ENCODE measurements around the gene NFYA. TPM values are rescaled to one million over a fixed set of nuclear protein-coding genes. Genes with fewer than 3 reads are reported as not detected.

The NFYA gene
- total RNA-seq, 1 experiment from 2014 or later, result 34.7 TPM

GRCh38 chr6:41061196-41061726 is 11.5 kb upstream of the NFYA start:
- no TSS peak for BruUV-seq (replicated peaks)
- no peaks in the 10 kb centered on the region for H3K9me3 ChIP-seq (ENCODE audit: control insufficient read depth, insufficient read depth, low read depth, low read length)
- no peaks in the 10 kb centered on the region for H3K27me3 ChIP-seq (ENCODE audit: control insufficient read depth, insufficient read depth, low read length)
- H3K4me1 ChIP-seq (ENCODE audit: control insufficient read depth, insufficient read depth, low read length), result no peaks in the 10 kb centered on the region
- no peak for TF ChIP-seq TCF7L2 (IDR thresholded peaks at IDR 0.05; ENCODE audit: low read depth, low read length)
- TF ChIP-seq SIN3A (IDR thresholded peaks at IDR 0.05; ENCODE audit: borderline replicate concordance, insufficient read depth, low read depth, low read length), result no peak
- TF ChIP-seq POLR2AphosphoS5 (IDR thresholded peaks at IDR 0.05; ENCODE audit: low read depth, low read length), result no peak
- no peak for TF ChIP-seq REST (IDR thresholded peaks at IDR 0.05; ENCODE audit: insufficient read depth in 1 of 2, low read depth in 2 of 2, low read length in 1 of 2)
- no peak for TF ChIP-seq CTCF (IDR thresholded peaks at IDR 0.05)
- ChIA-PET CTCF (no interaction called here), POLR2A (interaction anchor here (0.7 kb wide), 1 partner anchor 79 kb away, joined by 14 read pairs; no protein-coding TSS in a partner anchor)
- H3K36me3 ChIP-seq (ENCODE audit: control insufficient read depth, insufficient read depth, low read length), result peaks cover 7% of the 10 kb centered on the region; the same call in 1 of the 2 replicates
- no peak overlapping the region for H3K4me3 ChIP-seq (ENCODE audit: low read depth in 2 of 2, low read length in 2 of 2)
- no peak for ATAC-seq
- DNase-seq (ENCODE audit: low read depth, low spot score), result no peak
- in situ Hi-C loops (cut with HindIII; ENCODE audit: low pct_unique_long_range_greater_than_20kb, low sequenced_read_pairs), result no loop called here
- intact Hi-C loops (cut with micrococcal nuclease; ENCODE audit: unreplicated experiment), result no loop called here
- no peak overlapping the region for H3K27ac ChIP-seq (ENCODE audit: low read length)

DNA sequence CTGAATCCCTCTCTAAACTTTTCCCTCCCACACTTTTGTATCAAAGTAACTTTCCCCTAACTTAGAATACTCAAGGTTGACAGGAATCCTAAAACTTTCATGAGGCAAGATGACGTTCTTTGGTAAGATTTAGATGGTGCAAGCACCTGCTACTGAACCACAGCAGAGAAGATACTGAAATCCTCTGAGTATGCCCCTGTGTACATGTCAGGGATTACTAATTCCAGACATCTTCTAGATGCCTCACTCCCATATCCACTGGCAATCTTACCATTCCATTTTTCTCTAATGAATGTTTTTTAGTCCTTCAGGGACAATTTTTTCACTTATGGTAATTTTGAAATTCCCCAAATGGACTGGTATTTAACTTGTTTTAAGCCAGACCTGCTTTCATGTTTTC is 10.7 kb upstream of the NFYA start:
- intact Hi-C loops (cut with micrococcal nuclease; ENCODE audit: unreplicated experiment), result no loop called here
- no peak for TF ChIP-seq TCF7L2 (IDR thresholded peaks at IDR 0.05; ENCODE audit: low read depth, low read length)
- TF ChIP-seq REST (IDR thresholded peaks at IDR 0.05; ENCODE audit: insufficient read depth in 1 of 2, low read depth in 2 of 2, low read length in 1 of 2), result no peak
- no peak for TF ChIP-seq POLR2AphosphoS5 (IDR thresholded peaks at IDR 0.05; ENCODE audit: low read depth, low read length)
- no peak for TF ChIP-seq CTCF (IDR thresholded peaks at IDR 0.05)
- TF ChIP-seq SIN3A (IDR thresholded peaks at IDR 0.05; ENCODE audit: borderline replicate concordance, insufficient read depth, low read depth, low read length), result no peak
- H3K36me3 ChIP-seq (ENCODE audit: control insufficient read depth, insufficient read depth, low read length), result peaks cover 7% of the 10 kb centered on the region; the same call in 1 of the 2 replicates
- ATAC-seq, result no peak
- ChIA-PET POLR2A (no interaction called here), CTCF (no interaction called here)
- H3K27me3 ChIP-seq (ENCODE audit: control insufficient read depth, insufficient read depth, low read length), result no peaks in the 10 kb centered on the region
- 0 out of 2 replicates have a peak, but pooled peaks cover 5% of the 10 kb centered on the region for H3K4me1 ChIP-seq (ENCODE audit: control insufficient read depth, insufficient read depth, low read length)
- no peak overlapping the region for H3K27ac ChIP-seq (ENCODE audit: low read length)
- in situ Hi-C loops (cut with HindIII; ENCODE audit: low pct_unique_long_range_greater_than_20kb, low sequenced_read_pairs), result no loop called here
- no TSS peak for BruUV-seq (replicated peaks)
- H3K4me3 ChIP-seq (ENCODE audit: low read depth in 2 of 2, low read length in 2 of 2), result no peak overlapping the region
- no peaks in the 10 kb centered on the region for H3K9me3 ChIP-seq (ENCODE audit: control insufficient read depth, insufficient read depth, low read depth, low read length)
- DNase-seq (ENCODE audit: low read depth, low spot score), result no peak

Measured in Panc1 (cell line).